Measurements from ENCODE around the gene SMAP1.
A peak's percentile ranks its signal among the peaks of the same experiment; 100 is the strongest.

SMAP1 gene

DNA sequence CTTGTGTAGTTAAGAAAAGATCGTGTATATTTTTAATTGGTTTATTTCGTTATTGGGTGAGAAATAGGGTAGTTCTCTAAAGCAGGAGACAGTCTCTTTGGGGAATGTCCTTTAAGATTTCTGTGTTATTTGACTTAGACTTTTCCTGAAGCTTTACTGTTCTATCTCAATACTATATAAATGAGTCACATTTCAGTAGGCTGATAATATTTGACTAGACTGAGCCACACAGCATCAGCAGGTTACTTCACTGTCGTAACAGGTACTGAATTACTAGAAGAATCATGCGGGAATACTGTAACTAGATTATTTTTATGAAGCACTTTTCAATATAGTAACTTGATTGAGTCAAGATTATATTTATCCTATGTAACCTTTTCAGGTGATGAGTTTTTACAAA, 1.4 kb downstream of the SMAP1 start:
- peaks cover 0 to 4% of the 10 kb centered on the region in 2 experiments; a peak in 1 of 3 replicates for H3K36me3 ChIP-seq (ENCODE audit: control insufficient read depth in 2 of 2, insufficient read depth in 1 of 2, low read length in 2 of 2)
- peaks cover 13% of the 10 kb centered on the region for H3K4me1 ChIP-seq (ENCODE audit: control insufficient read depth, insufficient read depth, low read length)
- no peaks in the 10 kb centered on the region for H3K9me3 ChIP-seq (ENCODE audit: control insufficient read depth, insufficient read depth, low read depth, low read length)
- peak overlapping the region; percentile 93 for H3K4me3 ChIP-seq (ENCODE audit: low read depth, low read length)
- TF ChIP-seq SCRT2 (tag by site-specific recombination; IDR thresholded peaks at IDR 0.05) (peak; percentile 48; the same call in 1 of the 2 replicates), ZNF596 (tag by site-specific recombination; IDR thresholded peaks at IDR 0.05) (no peak), ZNF223 (tag by site-specific recombination; IDR thresholded peaks at IDR 0.05) (no peak), ZNF221 (tag by site-specific recombination; IDR thresholded peaks at IDR 0.05; ENCODE audit: borderline replicate concordance) (no peak), ZBTB48 (tag by site-specific recombination; IDR thresholded peaks at IDR 0.05) (no peak), ZNF654 (tag by site-specific recombination; IDR thresholded peaks at IDR 0.05; ENCODE audit: low read depth) (no peak)
- TF ChIP-seq, protein P1, sequence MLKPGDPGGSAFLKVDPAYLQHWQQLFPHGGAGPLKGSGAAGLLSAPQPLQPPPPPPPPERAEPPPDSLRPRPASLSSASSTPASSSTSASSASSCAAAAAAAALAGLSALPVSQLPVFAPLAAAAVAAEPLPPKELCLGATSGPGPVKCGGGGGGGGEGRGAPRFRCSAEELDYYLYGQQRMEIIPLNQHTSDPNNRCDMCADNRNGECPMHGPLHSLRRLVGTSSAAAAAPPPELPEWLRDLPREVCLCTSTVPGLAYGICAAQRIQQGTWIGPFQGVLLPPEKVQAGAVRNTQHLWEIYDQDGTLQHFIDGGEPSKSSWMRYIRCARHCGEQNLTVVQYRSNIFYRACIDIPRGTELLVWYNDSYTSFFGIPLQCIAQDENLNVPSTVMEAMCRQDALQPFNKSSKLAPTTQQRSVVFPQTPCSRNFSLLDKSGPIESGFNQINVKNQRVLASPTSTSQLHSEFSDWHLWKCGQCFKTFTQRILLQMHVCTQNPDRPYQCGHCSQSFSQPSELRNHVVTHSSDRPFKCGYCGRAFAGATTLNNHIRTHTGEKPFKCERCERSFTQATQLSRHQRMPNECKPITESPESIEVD (tag by site-specific recombination; IDR thresholded peaks at IDR 0.05), result 0 out of 2 replicates have a peak, but pooled peaks have one; percentile 22
- TF ChIP-seq, protein P2, sequence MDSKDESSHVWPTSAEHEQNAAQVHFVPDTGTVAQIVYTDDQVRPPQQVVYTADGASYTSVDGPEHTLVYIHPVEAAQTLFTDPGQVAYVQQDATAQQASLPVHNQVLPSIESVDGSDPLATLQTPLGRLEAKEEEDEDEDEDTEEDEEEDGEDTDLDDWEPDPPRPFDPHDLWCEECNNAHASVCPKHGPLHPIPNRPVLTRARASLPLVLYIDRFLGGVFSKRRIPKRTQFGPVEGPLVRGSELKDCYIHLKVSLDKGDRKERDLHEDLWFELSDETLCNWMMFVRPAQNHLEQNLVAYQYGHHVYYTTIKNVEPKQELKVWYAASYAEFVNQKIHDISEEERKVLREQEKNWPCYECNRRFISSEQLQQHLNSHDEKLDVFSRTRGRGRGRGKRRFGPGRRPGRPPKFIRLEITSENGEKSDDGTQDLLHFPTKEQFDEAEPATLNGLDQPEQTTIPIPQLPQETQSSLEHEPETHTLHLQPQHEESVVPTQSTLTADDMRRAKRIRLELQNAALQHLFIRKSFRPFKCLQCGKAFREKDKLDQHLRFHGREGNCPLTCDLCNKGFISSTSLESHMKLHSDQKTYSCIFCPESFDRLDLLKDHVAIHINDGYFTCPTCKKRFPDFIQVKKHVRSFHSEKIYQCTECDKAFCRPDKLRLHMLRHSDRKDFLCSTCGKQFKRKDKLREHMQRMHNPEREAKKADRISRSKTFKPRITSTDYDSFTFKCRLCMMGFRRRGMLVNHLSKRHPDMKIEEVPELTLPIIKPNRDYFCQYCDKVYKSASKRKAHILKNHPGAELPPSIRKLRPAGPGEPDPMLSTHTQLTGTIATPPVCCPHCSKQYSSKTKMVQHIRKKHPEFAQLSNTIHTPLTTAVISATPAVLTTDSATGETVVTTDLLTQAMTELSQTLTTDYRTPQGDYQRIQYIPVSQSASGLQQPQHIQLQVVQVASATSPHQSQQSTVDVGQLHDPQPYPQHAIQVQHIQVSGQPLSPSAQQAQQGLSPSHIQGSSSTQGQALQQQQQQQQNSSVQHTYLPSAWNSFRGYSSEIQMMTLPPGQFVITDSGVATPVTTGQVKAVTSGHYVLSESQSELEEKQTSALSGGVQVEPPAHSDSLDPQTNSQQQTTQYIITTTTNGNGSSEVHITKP (tag by site-specific recombination; IDR thresholded peaks at IDR 0.05), result 0 out of 2 replicates have a peak, but pooled peaks have one; percentile 27
- TF ChIP-seq, protein P3, sequence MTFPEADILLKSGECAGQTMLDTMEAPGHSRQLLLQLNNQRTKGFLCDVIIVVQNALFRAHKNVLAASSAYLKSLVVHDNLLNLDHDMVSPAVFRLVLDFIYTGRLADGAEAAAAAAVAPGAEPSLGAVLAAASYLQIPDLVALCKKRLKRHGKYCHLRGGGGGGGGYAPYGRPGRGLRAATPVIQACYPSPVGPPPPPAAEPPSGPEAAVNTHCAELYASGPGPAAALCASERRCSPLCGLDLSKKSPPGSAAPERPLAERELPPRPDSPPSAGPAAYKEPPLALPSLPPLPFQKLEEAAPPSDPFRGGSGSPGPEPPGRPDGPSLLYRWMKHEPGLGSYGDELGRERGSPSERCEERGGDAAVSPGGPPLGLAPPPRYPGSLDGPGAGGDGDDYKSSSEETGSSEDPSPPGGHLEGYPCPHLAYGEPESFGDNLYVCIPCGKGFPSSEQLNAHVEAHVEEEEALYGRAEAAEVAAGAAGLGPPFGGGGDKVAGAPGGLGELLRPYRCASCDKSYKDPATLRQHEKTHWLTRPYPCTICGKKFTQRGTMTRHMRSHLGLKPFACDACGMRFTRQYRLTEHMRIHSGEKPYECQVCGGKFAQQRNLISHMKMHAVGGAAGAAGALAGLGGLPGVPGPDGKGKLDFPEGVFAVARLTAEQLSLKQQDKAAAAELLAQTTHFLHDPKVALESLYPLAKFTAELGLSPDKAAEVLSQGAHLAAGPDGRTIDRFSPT (tag by site-specific recombination; IDR thresholded peaks at IDR 0.05), result no peak
- CTCF ChIA-PET, result interaction anchor here (0.6 to 3.6 kb wide), 6 partner anchors 8 to 1922 kb away, joined by 3 to 32 read pairs (median 4); no protein-coding TSS in a partner anchor
- POLR2A ChIA-PET, result interaction anchor here (2.0 to 2.3 kb wide), 3 partner anchors 12 to 256 kb away, joined by 6 to 15 read pairs (median 13); partner anchors contain the start of genes FAM135A and SDHAF4
- no peak overlapping the region for H3K27ac ChIP-seq (ENCODE audit: extremely low read depth, low read depth, low read length)

DNA sequence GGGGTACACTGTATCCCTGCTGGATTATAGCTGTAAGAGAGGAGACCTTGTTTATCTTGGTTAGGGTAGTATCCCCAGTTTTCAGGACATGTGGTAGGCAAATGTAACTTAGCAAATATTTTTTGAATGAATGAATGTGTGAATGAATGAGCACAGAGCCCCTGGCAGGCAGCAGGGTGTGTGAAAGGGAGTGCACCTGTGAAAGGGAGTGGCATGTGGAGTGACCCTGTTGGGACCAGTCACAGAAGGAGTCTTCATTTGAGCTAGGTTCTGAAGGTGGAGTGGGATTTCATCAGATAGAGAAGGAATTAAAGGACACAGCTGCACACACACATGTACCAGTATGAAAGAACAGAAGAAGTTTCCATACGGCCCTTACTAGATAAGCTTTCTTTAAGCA, 4.9 kb downstream of the SMAP1 start:
- CTCF ChIA-PET, result interaction anchor here (0.5 to 2.4 kb wide), 10 partner anchors 8 to 708 kb away, joined by 3 to 18 read pairs (median 4); no protein-coding TSS in a partner anchor
- no peak overlapping the region for H3K4me3 ChIP-seq (ENCODE audit: low read depth, low read length)
- H3K4me1 ChIP-seq (ENCODE audit: control insufficient read depth, insufficient read depth, low read length), result peaks cover 15% of the 10 kb centered on the region
- peaks cover 0 to 4% of the 10 kb centered on the region in 2 experiments; a peak in 2 of 3 replicates for H3K36me3 ChIP-seq (ENCODE audit: control insufficient read depth in 2 of 2, insufficient read depth in 1 of 2, low read length in 2 of 2)
- TF ChIP-seq, protein P4, sequence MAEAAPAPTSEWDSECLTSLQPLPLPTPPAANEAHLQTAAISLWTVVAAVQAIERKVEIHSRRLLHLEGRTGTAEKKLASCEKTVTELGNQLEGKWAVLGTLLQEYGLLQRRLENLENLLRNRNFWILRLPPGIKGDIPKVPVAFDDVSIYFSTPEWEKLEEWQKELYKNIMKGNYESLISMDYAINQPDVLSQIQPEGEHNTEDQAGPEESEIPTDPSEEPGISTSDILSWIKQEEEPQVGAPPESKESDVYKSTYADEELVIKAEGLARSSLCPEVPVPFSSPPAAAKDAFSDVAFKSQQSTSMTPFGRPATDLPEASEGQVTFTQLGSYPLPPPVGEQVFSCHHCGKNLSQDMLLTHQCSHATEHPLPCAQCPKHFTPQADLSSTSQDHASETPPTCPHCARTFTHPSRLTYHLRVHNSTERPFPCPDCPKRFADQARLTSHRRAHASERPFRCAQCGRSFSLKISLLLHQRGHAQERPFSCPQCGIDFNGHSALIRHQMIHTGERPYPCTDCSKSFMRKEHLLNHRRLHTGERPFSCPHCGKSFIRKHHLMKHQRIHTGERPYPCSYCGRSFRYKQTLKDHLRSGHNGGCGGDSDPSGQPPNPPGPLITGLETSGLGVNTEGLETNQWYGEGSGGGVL (tag by site-specific recombination; IDR thresholded peaks at IDR 0.05), result no peak
- TF ChIP-seq ZNF501 (tag by site-specific recombination; IDR thresholded peaks at IDR 0.05) (no peak), WT1 (tag by site-specific recombination; IDR thresholded peaks at IDR 0.05) (peak; percentile 57; the same call in 1 of the 2 replicates), KLF1 (tag by site-specific recombination; IDR thresholded peaks at IDR 0.05) (peak; percentile 66), TRIM28 (IDR thresholded peaks at IDR 0.05; ENCODE audit: borderline replicate concordance, low read length) (peak; percentile 20; the same call in 1 of the 2 replicates)
- TF ChIP-seq, protein P5, sequence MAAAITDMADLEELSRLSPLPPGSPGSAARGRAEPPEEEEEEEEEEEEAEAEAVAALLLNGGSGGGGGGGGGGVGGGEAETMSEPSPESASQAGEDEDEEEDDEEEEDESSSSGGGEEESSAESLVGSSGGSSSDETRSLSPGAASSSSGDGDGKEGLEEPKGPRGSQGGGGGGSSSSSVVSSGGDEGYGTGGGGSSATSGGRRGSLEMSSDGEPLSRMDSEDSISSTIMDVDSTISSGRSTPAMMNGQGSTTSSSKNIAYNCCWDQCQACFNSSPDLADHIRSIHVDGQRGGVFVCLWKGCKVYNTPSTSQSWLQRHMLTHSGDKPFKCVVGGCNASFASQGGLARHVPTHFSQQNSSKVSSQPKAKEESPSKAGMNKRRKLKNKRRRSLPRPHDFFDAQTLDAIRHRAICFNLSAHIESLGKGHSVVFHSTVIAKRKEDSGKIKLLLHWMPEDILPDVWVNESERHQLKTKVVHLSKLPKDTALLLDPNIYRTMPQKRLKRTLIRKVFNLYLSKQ (tag by site-specific recombination; IDR thresholded peaks at IDR 0.05; ENCODE audit: borderline replicate concordance), result no peak
- POLR2A ChIA-PET, result interaction anchor here (0.6 to 0.7 kb wide), 2 partner anchors 20 to 66 kb away, joined by 3 to 4 read pairs; no protein-coding TSS in a partner anchor
- no peak overlapping the region for H3K27ac ChIP-seq (ENCODE audit: extremely low read depth, low read depth, low read length)
- no peaks in the 10 kb centered on the region for H3K9me3 ChIP-seq (ENCODE audit: control insufficient read depth, insufficient read depth, low read depth, low read length)
